ENCODE data around the gene GALK1. TPM values are rescaled to one million over a fixed set of nuclear protein-coding genes. Genes with fewer than 3 reads are reported as not detected.

The GALK1 gene
- total and polyA plus RNA-seq, 2 of the 13 experiments (the other 11 are each of a cell fraction or from before 2014, with no cell fraction given): 59.9 to 93.6 TPM

GRCh38 chr17:75771334-75772281, 6.6 kb upstream of the GALK1 start (continued):
- TF ChIP-seq MTA1 (CRISPR knock-in tag; IDR thresholded peaks at IDR 0.05; ENCODE audit: borderline replicate concordance): peak; percentile 43; the same call in 1 of the 2 replicates
- TF ChIP-seq SALL1 (CRISPR knock-in tag; IDR thresholded peaks at IDR 0.05): peak; percentile 47; the same call in 1 of the 2 replicates
- TF ChIP-seq BCL6 (CRISPR knock-in tag; IDR thresholded peaks at IDR 0.05): no peak
- peak; percentile 71 for TF ChIP-seq HNF4G (IDR thresholded peaks at IDR 0.05; ENCODE audit: borderline replicate concordance, low read depth, low read length)
- TF ChIP-seq HNF4G (CRISPR knock-in tag; IDR thresholded peaks at IDR 0.05; ENCODE audit: borderline replicate concordance, low read depth): no peak
- TF ChIP-seq ZNF335 (CRISPR knock-in tag; IDR thresholded peaks at IDR 0.05): peak; percentile 49; the same call in 1 of the 2 replicates
- TF ChIP-seq ZNF280D (CRISPR knock-in tag; IDR thresholded peaks at IDR 0.05): no peak
- TF ChIP-seq ZBTB40 (IDR thresholded peaks at IDR 0.05): no peak
- 0 out of 2 replicates have a peak, but pooled peaks have one; percentile 18 for TF ChIP-seq ZBTB40 (CRISPR knock-in tag; IDR thresholded peaks at IDR 0.05)
- peak; percentile 51; the same call in 1 of the 2 replicates for TF ChIP-seq RNF219 (CRISPR knock-in tag; IDR thresholded peaks at IDR 0.05)
- TF ChIP-seq ZNF205 (CRISPR knock-in tag; IDR thresholded peaks at IDR 0.05): 0 out of 2 replicates have a peak, but pooled peaks have one; percentile 7
- TF ChIP-seq ZSCAN9 (CRISPR knock-in tag; IDR thresholded peaks at IDR 0.05; ENCODE audit: borderline replicate concordance): peak; percentile 23; the same call in 1 of the 2 replicates
- peak; percentile 45; the same call in 1 of the 2 replicates for TF ChIP-seq YEATS4 (CRISPR knock-in tag; IDR thresholded peaks at IDR 0.05; ENCODE audit: borderline replicate concordance)
- TF ChIP-seq RARA (CRISPR knock-in tag; IDR thresholded peaks at IDR 0.05): 0 out of 2 replicates have a peak, but pooled peaks have one; percentile 3

Measured in HepG2 (cell line).